GM19455 (cell line): ENCODE data around the gene TNXB.
A peak's percentile ranks its signal among the peaks of the same experiment; 100 is the strongest.

Source experiments
- ATAC-seq: cut with Tn5 transposase; IDR thresholded peaks from one replicate; pipeline ENCODE4 v1.9.1; 2021; ENCODE audit not compliant: unreplicated experiment

The TNXB gene

DNA sequence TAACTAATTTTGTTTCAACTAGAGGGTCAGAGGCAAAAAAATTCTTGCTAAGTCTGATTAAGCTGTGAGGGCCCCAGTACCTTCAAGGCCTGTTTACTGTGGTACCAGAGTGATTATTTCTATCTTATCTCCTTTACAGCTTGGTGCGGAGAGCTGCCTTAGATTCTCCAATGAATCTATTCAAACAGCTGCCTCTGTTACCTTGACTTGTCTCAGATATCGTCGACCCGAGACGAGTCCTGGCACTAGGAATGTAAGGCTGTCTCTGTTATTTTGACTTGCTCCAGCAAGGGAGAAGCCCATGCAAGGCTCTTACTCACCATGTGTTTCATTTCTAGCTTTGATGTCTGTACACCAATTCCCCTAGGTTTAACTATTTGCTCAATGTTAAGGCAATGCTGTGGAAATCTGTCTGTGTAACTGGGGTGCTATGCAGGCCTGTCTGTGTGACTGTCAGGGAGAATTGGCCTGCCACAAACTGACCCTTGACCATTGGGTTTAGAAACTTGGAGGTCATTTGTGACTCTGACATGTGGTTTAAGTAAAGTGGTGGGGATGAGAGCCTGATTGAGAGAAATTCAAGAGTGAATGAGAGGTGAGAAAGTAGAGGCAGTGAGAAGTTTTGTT is 31.4 kb upstream of the TNXB start:
- ATAC-seq, result no peak

- ATAC-seq, result no peak
Measured at GRCh38 chr6:32139590-32139989, 30.5 kb upstream of the TNXB start.

- no peak for ATAC-seq
Measured at GRCh38 chr6:32137454-32137853, 28.3 kb upstream of the TNXB start.

DNA sequence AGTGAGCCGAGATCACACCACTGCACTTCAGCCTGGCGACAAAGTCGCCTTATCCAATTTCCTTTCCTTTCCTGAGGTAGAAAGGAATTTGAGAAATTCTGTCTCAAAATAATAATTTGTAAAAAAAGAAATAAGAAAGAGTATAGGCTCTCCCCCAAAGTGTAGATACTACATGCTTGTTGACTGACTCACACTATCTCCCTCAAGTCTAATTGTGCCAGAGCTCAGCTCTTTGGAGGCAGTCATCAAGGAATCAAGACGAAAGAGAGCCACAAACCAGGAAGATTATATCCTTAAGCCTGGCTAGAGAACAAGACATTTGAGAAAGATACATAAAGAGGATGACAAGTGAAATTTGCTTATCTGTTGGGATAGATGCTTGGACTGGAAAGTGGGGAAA is 24.6 kb upstream of the TNXB start:
- no peak for ATAC-seq

GRCh38 chr6:32132110-32132509 is 23.0 kb upstream of the TNXB start:
- no peak for ATAC-seq

GRCh38 chr6:32131439-32131948 is 22.4 kb upstream of the TNXB start:
- ATAC-seq, result no peak

- no peak for ATAC-seq
Measured at GRCh38 chr6:32129297-32130088, 20.4 kb upstream of the TNXB start.

DNA sequence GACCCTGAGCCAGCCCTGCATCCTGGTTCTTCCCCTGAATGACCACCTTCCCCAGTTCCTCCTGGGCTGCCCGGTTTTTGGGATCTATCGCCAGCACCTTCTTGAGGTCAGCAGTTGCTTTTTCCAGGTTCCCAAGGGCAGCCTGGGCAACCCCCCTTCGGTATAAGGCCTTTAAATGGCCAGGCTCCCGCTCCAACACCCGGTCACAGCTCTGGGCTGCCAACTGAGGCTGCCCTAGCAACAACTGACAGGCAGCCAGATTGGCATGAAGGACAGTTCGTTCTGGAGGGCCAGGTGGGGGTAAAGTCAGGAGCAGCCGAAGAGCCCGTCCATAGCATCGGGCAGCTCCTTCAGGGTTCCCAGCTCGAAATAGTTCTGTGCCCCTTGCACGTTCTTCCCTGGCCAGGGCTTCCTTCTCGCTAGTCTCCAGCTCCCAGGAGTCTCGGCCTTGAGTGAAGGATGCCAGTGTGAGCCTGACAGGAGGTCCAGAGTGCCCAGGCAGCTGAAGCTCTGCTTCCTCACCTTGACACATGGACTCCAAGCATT is 19.7 kb upstream of the TNXB start:
- ATAC-seq, result no peak

DNA sequence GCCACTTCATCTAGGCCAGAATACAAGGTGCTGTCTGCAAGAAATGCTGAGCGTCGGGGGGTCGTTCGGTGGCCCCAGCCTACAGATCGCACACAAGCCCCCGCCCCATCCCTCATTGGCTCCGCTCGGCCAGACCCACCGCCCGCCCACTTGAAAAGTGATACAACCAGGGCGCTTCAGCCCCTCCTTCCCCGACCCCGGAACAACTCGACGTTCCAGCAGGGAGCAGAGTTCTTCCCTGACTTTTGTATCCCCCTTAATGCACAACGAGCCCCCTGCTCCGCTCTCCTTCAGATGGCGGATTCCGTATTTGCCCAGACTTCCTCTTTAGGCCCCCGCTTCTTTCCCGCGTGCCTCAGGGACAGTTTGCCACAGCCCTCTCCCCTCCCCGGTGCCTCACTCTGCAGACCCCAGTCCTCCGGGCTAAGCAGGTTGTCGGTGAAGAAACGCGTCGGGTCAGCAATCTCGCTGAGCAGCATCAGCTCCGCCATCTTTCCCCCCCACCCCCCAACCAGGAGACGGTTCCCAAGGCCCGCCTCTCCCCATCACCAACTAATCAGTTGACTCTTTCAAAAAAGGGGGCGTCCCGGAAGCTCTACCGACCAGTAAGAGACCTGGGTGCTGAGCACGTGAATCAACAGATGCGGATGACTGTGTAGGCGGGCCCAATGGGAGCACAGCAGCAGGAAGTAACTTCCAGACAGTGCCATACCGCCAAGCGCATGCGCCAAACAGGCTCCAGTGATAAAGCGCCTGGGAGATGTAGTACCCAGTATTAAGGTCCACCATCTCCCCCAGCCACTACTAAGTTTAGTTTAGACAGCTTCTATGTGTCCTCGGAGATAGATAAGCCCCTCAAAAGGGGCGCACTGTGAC is 18.8 kb upstream of the TNXB start, which contains the start of gene ATF6B:
ATF6B (minus strand) TSS at position 530 of the 876 bp plus-strand sequence; CDS start at position 491, 39 bp downstream.
- peak; percentile 73 for ATAC-seq

- ATAC-seq, result no peak
Measured at GRCh38 chr6:32127409-32127716, 18.2 kb upstream of the TNXB start.

DNA sequence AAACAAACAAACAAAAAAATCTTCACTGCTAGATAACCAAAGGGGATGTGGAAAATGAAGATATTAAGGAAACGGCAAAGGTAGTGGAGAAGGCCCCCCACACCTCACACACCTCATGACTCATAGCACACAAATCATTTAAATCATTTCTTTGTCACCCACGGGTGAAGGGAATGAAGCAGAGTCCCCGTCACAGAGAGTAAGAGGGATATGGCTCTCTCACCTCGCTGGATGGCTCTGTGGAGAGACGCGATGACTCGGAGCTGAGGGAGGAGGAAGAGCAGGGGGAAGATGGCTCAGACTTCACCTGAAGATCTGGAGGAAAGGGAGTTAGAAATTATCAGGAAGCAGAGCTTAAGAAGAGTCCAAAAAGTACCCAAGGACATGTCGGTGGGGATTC is 17.7 kb upstream of the TNXB start:
- no peak for ATAC-seq

DNA sequence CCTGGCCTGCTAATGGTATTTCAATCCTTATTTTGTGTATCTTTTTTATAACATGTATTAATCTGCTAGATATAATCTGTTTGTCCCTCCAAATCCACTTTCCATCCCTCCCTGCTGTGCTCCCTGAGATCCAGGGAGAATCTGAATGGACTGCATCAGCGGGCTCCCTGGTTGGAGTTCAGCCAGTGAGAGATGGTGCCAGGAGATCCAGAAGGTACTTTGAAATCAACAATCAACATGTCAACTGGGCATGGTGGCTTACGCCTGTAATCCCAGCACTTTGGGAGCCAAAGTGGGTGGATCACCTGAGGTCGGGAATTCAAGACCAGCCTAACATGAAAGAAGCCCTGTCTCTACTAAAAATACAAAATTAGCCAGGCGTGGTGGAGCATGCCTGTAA is 14.5 kb upstream of the TNXB start:
- no peak for ATAC-seq

GRCh38 chr6:32120573-32121059 is 11.5 kb upstream of the TNXB start:
- ATAC-seq, result no peak

- no peak for ATAC-seq
Measured at GRCh38 chr6:32118782-32119628, 9.9 kb upstream of the TNXB start.

- ATAC-seq, result no peak
Measured at GRCh38 chr6:32117461-32117860, 8.3 kb upstream of the TNXB start.

DNA sequence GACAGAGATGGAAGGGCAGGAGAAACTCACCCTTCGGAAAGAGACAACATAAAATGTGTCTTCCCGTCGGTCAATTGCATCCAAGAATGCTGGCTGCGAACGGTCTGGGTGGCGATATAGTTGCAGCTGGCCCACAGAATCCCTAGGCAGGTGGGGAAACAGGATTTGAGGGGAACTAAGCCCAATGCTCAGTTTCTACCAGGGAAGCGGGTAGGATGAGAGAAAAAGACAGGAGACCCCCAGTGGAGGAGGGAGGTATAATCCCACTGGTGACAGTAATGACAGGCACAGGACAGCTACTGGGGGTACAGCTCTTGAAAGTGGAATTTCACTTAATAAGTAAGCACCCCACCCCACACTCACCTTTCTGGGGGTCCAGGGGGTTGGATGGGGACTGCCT is 7.5 kb upstream of the TNXB start:
- ATAC-seq, result no peak

DNA sequence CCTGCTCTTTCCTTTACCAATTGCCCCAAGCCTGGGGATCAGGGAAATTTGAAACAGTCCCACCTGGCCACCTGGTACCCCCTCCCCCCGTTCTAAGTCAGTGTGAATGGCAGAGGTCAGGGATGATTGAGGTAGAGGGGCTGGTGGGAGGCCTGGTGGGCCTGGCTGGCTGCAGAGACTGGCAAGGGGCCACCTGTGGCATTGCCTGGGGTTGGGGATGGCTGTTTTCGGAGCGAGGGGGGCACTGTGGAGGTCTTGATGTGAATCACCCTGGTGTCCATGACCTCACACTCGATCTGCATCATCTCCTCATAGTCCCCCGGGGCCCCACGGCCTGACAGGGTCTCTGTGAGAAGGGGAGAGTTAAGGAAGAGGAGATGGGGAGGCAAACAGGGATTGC is 6.5 kb upstream of the TNXB start:
- ATAC-seq, result no peak

DNA sequence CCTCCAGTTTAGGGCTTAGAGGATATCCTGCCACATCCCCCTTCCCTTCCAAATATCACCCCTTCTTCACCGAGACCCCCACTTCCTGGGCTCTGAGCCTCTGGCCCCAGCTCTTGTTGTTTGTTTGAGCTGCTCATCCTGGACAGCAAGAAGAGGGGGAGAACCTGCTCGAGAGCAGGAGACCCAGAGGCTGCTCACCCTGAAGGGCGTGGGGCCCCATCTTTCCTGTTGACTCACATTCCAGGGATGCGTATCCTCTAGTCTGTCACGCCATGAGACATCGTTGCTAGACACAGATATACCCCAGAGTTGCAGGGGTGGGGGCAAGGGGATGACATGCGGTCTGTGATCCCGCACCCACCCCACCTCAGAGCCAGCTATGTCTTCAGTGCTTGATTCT is 5.7 kb upstream of the TNXB start:
- no peak for ATAC-seq

GRCh38 chr6:32113386-32114352 is 4.5 kb upstream of the TNXB start:
- no peak for ATAC-seq
